H9 (cell line): ENCODE results near the gene RGL2. TPM values are rescaled to one million over a fixed set of nuclear protein-coding genes. Genes with fewer than 3 reads are reported as not detected.

Experiments used
- DNase-seq: peaks from one replicate; pipeline ENCODE4 v3.0.0-alpha.2; 2017
- H2AFZ ChIP-seq: one replicate; pipeline ENCODE4 v1.6.1; 2013; ENCODE audit warnings: mild to moderate bottlenecking, low read length, control low read depth, moderate library complexity
- H2AK5ac ChIP-seq: 2 replicates; pipeline ENCODE4 v1.6.1; 2013; ENCODE audit warnings: low read length, control low read depth, mixed read lengths; ENCODE audit not compliant: insufficient read length
- H2BK120ac ChIP-seq: one replicate; pipeline ENCODE4 v1.6.1; 2013; ENCODE audit warnings: low read depth, mild to moderate bottlenecking, low read length, control low read depth, inconsistent platforms; ENCODE audit not compliant: poor library complexity, severe bottlenecking
- H2BK12ac ChIP-seq: 2 replicates; pipeline ENCODE4 v1.6.1; 2013; ENCODE audit warnings: low read length, control low read depth, mixed read lengths, low read depth; ENCODE audit not compliant: insufficient read length
- H2BK15ac ChIP-seq: 2 replicates; pipeline ENCODE4 v1.6.1; 2013; ENCODE audit warnings: low read depth, low read length, control low read depth
- H2BK20ac ChIP-seq: one replicate; pipeline ENCODE4 v1.6.1; 2013; ENCODE audit warnings: low read depth, mild to moderate bottlenecking, low read length, control low read depth, inconsistent platforms; ENCODE audit not compliant: poor library complexity, severe bottlenecking
- H2BK5ac ChIP-seq: 2 replicates; pipeline ENCODE4 v1.6.1; 2013; ENCODE audit warnings: low read length, control low read depth, mixed read lengths; ENCODE audit not compliant: insufficient read length
- H3K14ac ChIP-seq: 2 replicates; pipeline ENCODE4 v1.6.1; 2013; ENCODE audit warnings: low read length, control low read depth; ENCODE audit not compliant: insufficient read depth
- H3K18ac ChIP-seq: 2 replicates; pipeline ENCODE4 v1.6.1; 2013; ENCODE audit warnings: low read depth, mild to moderate bottlenecking, mixed read lengths, low read length, control low read depth; ENCODE audit not compliant: insufficient read length
- H3K23ac ChIP-seq: 2 replicates; pipeline ENCODE4 v1.6.1; 2013; ENCODE audit warnings: low read length, control low read depth, mixed read lengths, low read depth; ENCODE audit not compliant: insufficient read length
- H3K23me2 ChIP-seq: 2 replicates; pipeline ENCODE4 v1.6.1; 2013; ENCODE audit warnings: low read depth, mild to moderate bottlenecking, mixed read lengths, low read length, control low read depth; ENCODE audit not compliant: insufficient read length, poor library complexity, severe bottlenecking
- H3K27ac ChIP-seq: 2 replicates; pipeline ENCODE4 v1.5.1; 2013; ENCODE audit warnings: low read length, control low read depth, mixed read lengths, low read depth; ENCODE audit not compliant: insufficient read length
- H3K27me3 ChIP-seq: 2 replicates; pipeline ENCODE4 v1.6.1; 2013; ENCODE audit warnings: low read length, control low read depth, inconsistent platforms; ENCODE audit not compliant: insufficient read depth
- H3K4ac ChIP-seq: 2 replicates; pipeline ENCODE4 v1.6.1; 2013; ENCODE audit warnings: low read depth, mild to moderate bottlenecking, control low read depth, inconsistent platforms, low read length, moderate library complexity
- H3K4me1 ChIP-seq: 2 replicates; pipeline ENCODE4 v1.6.1; 2013; ENCODE audit warnings: low read length, control low read depth, inconsistent platforms; ENCODE audit not compliant: insufficient read depth
- H3K4me2 ChIP-seq: 2 replicates; pipeline ENCODE4 v1.6.1; 2013; ENCODE audit warnings: low read length, control low read depth, mixed read lengths; ENCODE audit not compliant: insufficient read length, insufficient read depth
- H3K56ac ChIP-seq: 2 replicates; pipeline ENCODE4 v1.6.1; 2013; ENCODE audit warnings: low read depth, mild to moderate bottlenecking, mixed read lengths, low read length, control low read depth; ENCODE audit not compliant: insufficient read length
- H3K79me1 ChIP-seq: 2 replicates; pipeline ENCODE4 v1.6.1; 2013; ENCODE audit warnings: low read depth, mild to moderate bottlenecking, moderate library complexity, low read length, control low read depth, inconsistent platforms; ENCODE audit not compliant: insufficient read depth, poor library complexity, severe bottlenecking
- H3K79me2 ChIP-seq: 2 replicates; pipeline ENCODE4 v1.6.1; 2013; ENCODE audit warnings: low read length, control low read depth, inconsistent platforms; ENCODE audit not compliant: insufficient read depth
- H3K9ac ChIP-seq: 2 replicates; pipeline ENCODE4 v1.6.1; 2013; ENCODE audit warnings: low read length, control low read depth, mixed read lengths; ENCODE audit not compliant: insufficient read length; ENCODE audit errors: extremely low read depth
- H3K9me3 ChIP-seq: one replicate; pipeline ENCODE4 v1.6.1; 2013; ENCODE audit warnings: low read depth, low read length, inconsistent platforms; ENCODE audit not compliant: control insufficient read depth
- H3T11ph ChIP-seq: one replicate; pipeline ENCODE4 v1.6.1; 2013; ENCODE audit warnings: mild to moderate bottlenecking, low read length, control low read depth, inconsistent platforms
- H4K20me1 ChIP-seq: one replicate; pipeline ENCODE4 v1.6.1; 2013; ENCODE audit not compliant: control insufficient read depth, insufficient read length, insufficient read depth
- H4K5ac ChIP-seq: 2 replicates; pipeline ENCODE4 v1.6.1; 2013; ENCODE audit warnings: low read depth, mild to moderate bottlenecking, mixed read lengths, low read length, control low read depth; ENCODE audit not compliant: insufficient read length
- H4K8ac ChIP-seq: replicated peaks from 2 replicates; pipeline ENCODE4 v1.6.1; 2013; ENCODE audit warnings: low read length, control low read depth, mixed read lengths, low read depth; ENCODE audit not compliant: insufficient read length
- H4K91ac ChIP-seq: 2 replicates; pipeline ENCODE4 v1.6.1; 2013; ENCODE audit warnings: low read depth, mild to moderate bottlenecking, moderate library complexity, mixed read lengths, low read length, control low read depth; ENCODE audit not compliant: insufficient read length
- H3K27ac Mint-ChIP-seq, 3 experiments: 2 replicates in 2 of 3; 3 replicates in 1 of 3; pipeline ENCODE4 v1.8.0; 2020 to 2021; ENCODE audit warnings: mixed read lengths in 3 of 3, mild to moderate bottlenecking in 1 of 3, moderate library complexity in 1 of 3
- H3K27me3 Mint-ChIP-seq: 2 replicates; pipeline ENCODE4 v1.8.0; 2021; ENCODE audit warnings: low read depth, mild to moderate bottlenecking, moderate library complexity, mixed read lengths
- H3K36me3 Mint-ChIP-seq, 3 experiments: 2 replicates in 2 of 3; 3 replicates in 1 of 3; pipeline ENCODE4 v1.8.0; 2020 to 2021; ENCODE audit warnings: low read depth in 3 of 3, mixed read lengths in 3 of 3; ENCODE audit not compliant: insufficient read depth in 1 of 3
- H3K4me1 Mint-ChIP-seq, 2 experiments: 2 replicates each; pipeline ENCODE4 v1.8.0; 2020; ENCODE audit warnings: mixed read lengths in 2 of 2
- H3K4me3 Mint-ChIP-seq, 2 experiments: 2 replicates in 1 of 2; 3 replicates in 1 of 2; pipeline ENCODE4 v1.8.0; 2020 to 2021; ENCODE audit warnings: mild to moderate bottlenecking in 2 of 2, mixed read lengths in 2 of 2, moderate library complexity in 1 of 2
- H3K9me3 Mint-ChIP-seq, 2 experiments: 2 replicates in 1 of 2; 3 replicates in 1 of 2; pipeline ENCODE4 v1.8.0; 2020; ENCODE audit warnings: mild to moderate bottlenecking in 2 of 2, mixed read lengths in 2 of 2, moderate library complexity in 1 of 2
- CTCF ChIP-seq: fragments of 200-600 bp; sonication (generic); conservative IDR thresholded peaks from 3 replicates; pipeline ENCODE4 v1.8.0; 2021; ENCODE audit warnings: antibody characterized with exemption, mild to moderate bottlenecking
- WGBS: extraction: QIAGEN DNeasy Blood & Tissue Kit; methylation state at CpG from one replicate; pipeline ENCODE4 v1.1.7; 2013; ENCODE audit warnings: missing lambda C conversion rate, low lambda C conversion rate, mixed read lengths; ENCODE audit not compliant: insufficient read length; ENCODE audit errors: extremely low coverage; 5-methylcytosine and 5-hydroxymethylcytosine counted together
- total RNA-seq: library from RNA; stranded (reverse); gene quantifications from 2 replicates; pipeline ENCODE4 v1.2.1, GENCODE V29; 2021

The RGL2 gene
- total RNA-seq, 1 experiment from 2014 or later = 74.3 TPM

DNA sequence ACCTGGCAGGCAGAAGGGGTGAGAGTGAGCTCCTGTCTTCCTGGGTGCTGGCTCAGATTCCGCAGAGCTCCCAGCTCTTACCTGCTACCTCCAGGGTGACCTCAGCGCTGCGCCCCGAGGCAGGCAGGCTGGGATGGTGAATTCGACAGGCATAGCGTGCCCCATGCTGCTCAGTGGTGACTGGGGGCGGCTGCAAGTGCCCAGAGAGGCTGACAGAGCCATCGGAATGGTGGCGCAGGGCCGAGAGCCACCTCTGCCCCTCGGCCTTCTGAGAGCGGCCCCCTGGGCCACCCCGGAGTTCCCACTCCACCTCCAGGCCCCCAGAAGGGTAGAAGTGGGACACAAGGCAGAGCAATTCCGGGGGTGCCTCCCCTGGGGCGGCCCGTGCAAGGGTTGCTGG is 5.5 kb upstream of the RGL2 start:
- Histone ChIP-seq H2BK15ac (no peak overlapping the region), H2AFZ (no peak overlapping the region), H2BK12ac (no peak overlapping the region), H3K27ac (no peak overlapping the region), H3K9me3 (no peaks in the 10 kb centered on the region), H3K9ac (no peak overlapping the region), H4K8ac (no peak overlapping the region), H4K91ac (no peak overlapping the region), H2AK5ac (no peak overlapping the region), H3K4ac (no peak overlapping the region), H3K56ac (no peak overlapping the region), H3K23me2 (peaks cover 4% of the 10 kb centered on the region), H3K4me2 (no peak overlapping the region), H2BK5ac (no peak overlapping the region), H4K5ac (no peak overlapping the region), H2BK120ac (no peak overlapping the region), H3K18ac (no peak overlapping the region), H4K20me1 (no peaks in the 10 kb centered on the region), H3K79me2 (peaks cover 3% of the 10 kb centered on the region; the same call in 1 of the 2 replicates), H2BK20ac (no peak overlapping the region), H3K27me3 (no peaks in the 10 kb centered on the region), H3K14ac (no peak overlapping the region), H3K79me1 (no peaks in the 10 kb centered on the region), H3K4me1 (no peaks in the 10 kb centered on the region), H3T11ph (no peak overlapping the region), H3K23ac (no peak overlapping the region)
- no CpG with 5 or more reads among the region's 16 CpGs for WGBS
- TF ChIP-seq CTCF = no peak
- Mint-ChIP-seq H3K4me1 (peaks cover 6 to 10% of the 10 kb centered on the region in 2 experiments; a peak in 3 of 4 replicates), H3K27ac (no peak overlapping the region; a peak in 1 of 7 replicates), H3K36me3 (peaks cover 3 to 17% (median 5%) of the 10 kb centered on the region in 3 experiments; a peak in 6 of 7 replicates), H3K27me3 (no peaks in the 10 kb centered on the region; the same call in 1 of the 2 replicates), H3K9me3 (no peaks in the 10 kb centered on the region), H3K4me3 (no peak overlapping the region)
- no peak for DNase-seq
